ENCODE measurements around the gene VIL1. TPM values are rescaled to one million over a fixed set of nuclear protein-coding genes. Genes with fewer than 3 reads are reported as not detected.

The VIL1 gene
- total and polyA plus RNA-seq, 2 of the 4 experiments (the other 2 are of a cell fraction): not detected

GRCh38 chr2:218407717-218408116 lies 11.2 kb upstream of the VIL1 start:
- H3K4me1 ChIP-seq (ENCODE audit: control insufficient read depth, insufficient read depth, low read length): peaks cover 17% of the 10 kb centered on the region
- ChIA-PET CTCF (no interaction called here), POLR2A (ENCODE audit: unreplicated experiment) (interaction anchor here (0.6 kb wide), 1 partner anchor 251 kb away, joined by 9 read pairs; no protein-coding TSS in a partner anchor)
- no peak overlapping the region for H3K4me3 ChIP-seq (ENCODE audit: insufficient read depth, low read depth, low read length)
- TF ChIP-seq BHLHE40 (IDR thresholded peaks at IDR 0.05; ENCODE audit: low read depth, low read length) (no peak), CHD1 (IDR thresholded peaks at IDR 0.05; ENCODE audit: low read depth, low read length) (no peak), RAD21 (IDR thresholded peaks at IDR 0.05; ENCODE audit: low read length) (no peak), CEBPB (IDR thresholded peaks at IDR 0.05; ENCODE audit: low read depth, low read length) (no peak)
- no peak overlapping the region for H3K23ac ChIP-seq (ENCODE audit: low read depth, low read length)
- no TSS peak for BruUV-seq (replicated peaks)
- H3K9me1 ChIP-seq (ENCODE audit: insufficient read depth, low read length): peaks cover 4% of the 10 kb centered on the region; the same call in 1 of the 2 replicates
- no peak overlapping the region for H2AFZ ChIP-seq (replicated peaks; ENCODE audit: low read length, poor library complexity)
- no peak overlapping the region for H3K18ac ChIP-seq (ENCODE audit: low read depth, low read length)
- H3K27me3 ChIP-seq (ENCODE audit: control insufficient read depth, insufficient read depth, low read length): no peaks in the 10 kb centered on the region
- 79% methylated on average over 3 of the region's 8 CpGs; no CpG with 5 or more reads in 1 of the 2 experiments for whole genome bisulfite sequencing, 2 experiments (ENCODE audit: extremely low coverage in 2 of 2, insufficient read length in 1 of 2)
- H3K79me1 ChIP-seq (ENCODE audit: low read depth in 1 of 2, low read length in 2 of 2): peaks cover 0 to 15% of the 10 kb centered on the region in 2 experiments; a peak in 2 of 4 replicates
- H3K14ac ChIP-seq (replicated peaks; ENCODE audit: low read depth, low read length): no peak overlapping the region
- no peak overlapping the region for H2AK5ac ChIP-seq (ENCODE audit: low read depth, low read length)
- peak overlapping the region; percentile 79 to 97; a peak in 2 of 4 replicates for H4K8ac ChIP-seq (ENCODE audit: low read depth in 2 of 2, low read length in 2 of 2)
- no peak overlapping the region for H3K4me2 ChIP-seq (ENCODE audit: low read depth, low read length)
- H2AK9ac ChIP-seq (replicated peaks; ENCODE audit: low read depth, low read length, poor library complexity): no peak overlapping the region
- H3K56ac ChIP-seq (ENCODE audit: extremely low read depth, insufficient read depth, low read length): no peak overlapping the region
- no peak overlapping the region for H2BK15ac ChIP-seq (ENCODE audit: low read depth, low read length)
- H2BK120ac ChIP-seq (ENCODE audit: low read depth, low read length): no peak overlapping the region
- H3K4ac ChIP-seq (ENCODE audit: low read depth, low read length): no peak overlapping the region
- peaks cover 15% of the 10 kb centered on the region for H3K36me3 ChIP-seq (ENCODE audit: control insufficient read depth, insufficient read depth, low read length)
- H4K5ac ChIP-seq (ENCODE audit: low read depth, low read length): no peak overlapping the region; the same call in 1 of the 2 replicates
- H3K9ac ChIP-seq (ENCODE audit: low read depth, low read length): no peak overlapping the region
- no peak overlapping the region for H2BK20ac ChIP-seq (ENCODE audit: low read depth, low read length)
- no peak overlapping the region for H2BK5ac ChIP-seq (ENCODE audit: low read depth, low read length, poor library complexity, severe bottlenecking)
- no peak overlapping the region for H4K91ac ChIP-seq (ENCODE audit: insufficient read depth, low read depth, low read length)
- ATAC-seq (ENCODE audit: low read depth) (no peak), DNase-seq (no peak)
- no peaks in the 10 kb centered on the region for H4K20me1 ChIP-seq (ENCODE audit: insufficient read depth, low read length)
- no peaks in the 10 kb centered on the region for H3K9me3 ChIP-seq (ENCODE audit: control insufficient read depth, insufficient read depth, low read length)
- in situ Hi-C loops (cut with MboI; ENCODE audit: low sequenced_read_pairs): loop anchor here (5.0 to 10.0 kb wide), 2 partner anchors 55 to 247 kb away; partner anchors contain the start of genes BCS1L and ZNF142
- H3K27ac ChIP-seq (ENCODE audit: insufficient read depth, low read length): no peak overlapping the region
- intact Hi-C loops (cut with micrococcal nuclease): no loop called here
- dilution Hi-C loops (cut with HindIII; ENCODE audit: low sequenced_read_pairs, unreplicated experiment): no loop called here
